ENCODE measurements around the gene DLG2.

DNA sequence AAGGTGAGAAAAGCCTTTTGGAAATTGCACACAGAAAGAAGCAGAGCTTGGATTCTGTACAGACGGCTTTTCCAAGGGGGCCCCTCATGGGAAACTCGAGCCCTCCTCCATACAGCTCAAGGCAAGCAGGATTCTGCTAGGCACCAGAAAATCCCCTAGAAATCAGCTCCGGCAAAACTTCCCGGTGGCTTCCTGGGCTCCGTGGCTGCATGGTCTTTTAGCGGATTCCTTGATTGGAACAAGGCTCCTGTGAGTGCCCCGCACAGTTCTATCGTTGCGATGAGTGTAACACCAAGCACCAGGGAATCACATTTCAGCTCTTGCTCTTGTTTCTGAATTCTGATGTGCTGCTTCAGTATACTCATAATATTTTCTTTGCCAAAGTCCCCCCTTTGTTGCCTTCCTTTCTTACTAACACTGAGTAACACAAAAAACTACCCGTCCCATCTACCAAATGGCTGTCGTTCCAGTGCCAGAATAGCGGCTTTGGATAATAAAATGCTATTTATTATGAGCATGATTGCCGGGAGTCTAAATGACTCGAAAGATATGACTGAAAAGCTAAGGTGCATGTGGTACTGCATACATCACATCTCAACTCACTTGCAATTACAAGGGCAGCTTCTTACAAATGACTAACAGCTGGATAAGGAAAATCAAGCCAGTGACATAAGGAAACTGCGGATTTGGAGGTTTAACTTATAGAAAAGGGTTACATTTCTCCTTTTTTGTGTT is 494.1 kb downstream of the DLG2 start:
- TF ChIP-seq, protein P1, sequence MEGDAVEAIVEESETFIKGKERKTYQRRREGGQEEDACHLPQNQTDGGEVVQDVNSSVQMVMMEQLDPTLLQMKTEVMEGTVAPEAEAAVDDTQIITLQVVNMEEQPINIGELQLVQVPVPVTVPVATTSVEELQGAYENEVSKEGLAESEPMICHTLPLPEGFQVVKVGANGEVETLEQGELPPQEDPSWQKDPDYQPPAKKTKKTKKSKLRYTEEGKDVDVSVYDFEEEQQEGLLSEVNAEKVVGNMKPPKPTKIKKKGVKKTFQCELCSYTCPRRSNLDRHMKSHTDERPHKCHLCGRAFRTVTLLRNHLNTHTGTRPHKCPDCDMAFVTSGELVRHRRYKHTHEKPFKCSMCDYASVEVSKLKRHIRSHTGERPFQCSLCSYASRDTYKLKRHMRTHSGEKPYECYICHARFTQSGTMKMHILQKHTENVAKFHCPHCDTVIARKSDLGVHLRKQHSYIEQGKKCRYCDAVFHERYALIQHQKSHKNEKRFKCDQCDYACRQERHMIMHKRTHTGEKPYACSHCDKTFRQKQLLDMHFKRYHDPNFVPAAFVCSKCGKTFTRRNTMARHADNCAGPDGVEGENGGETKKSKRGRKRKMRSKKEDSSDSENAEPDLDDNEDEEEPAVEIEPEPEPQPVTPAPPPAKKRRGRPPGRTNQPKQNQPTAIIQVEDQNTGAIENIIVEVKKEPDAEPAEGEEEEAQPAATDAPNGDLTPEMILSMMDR (IDR thresholded peaks at IDR 0.05) = no peak
- no peak for TF ChIP-seq POLR2A (IDR thresholded peaks at IDR 0.05)

Measured in ovary (tissue), 3 donors.